Activated T-helper 1 cell treated with anti-CD3 and anti-CD28 coated beads, Interleukin-12 subunit alpha, Interleukin-12 subunit beta, Interleukin-2, Interleukin-4 antibody, amounts not matched to agents 30 ng/mL and 10 ng/mL and 1 ng/mL, durations not matched to agents 14 hours and 24 hours and 36 hours (primary cell): ENCODE data around the gene CYB5D1. TPM values are rescaled to one million over a fixed set of nuclear protein-coding genes. Genes with fewer than 3 reads are reported as not detected.

Experiments used
- DNase-seq: peaks from one replicate; pipeline ENCODE4 v3.0.0; 2021; ENCODE audit warnings: low spot score
- H3K27ac Mint-ChIP-seq: one replicate; pipeline ENCODE4 v1.8.0; 2021; ENCODE audit warnings: mild to moderate bottlenecking, mixed read lengths
- H3K27me3 Mint-ChIP-seq: one replicate; pipeline ENCODE4 v1.8.0; 2022; ENCODE audit warnings: mild to moderate bottlenecking, moderate library complexity, mixed read lengths; ENCODE audit not compliant: insufficient read depth
- H3K36me3 Mint-ChIP-seq: one replicate; pipeline ENCODE4 v1.8.0; 2021; ENCODE audit warnings: low read depth, mixed read lengths
- H3K4me1 Mint-ChIP-seq: one replicate; pipeline ENCODE4 v1.8.0; 2021; ENCODE audit warnings: low read depth, mixed read lengths
- H3K4me3 Mint-ChIP-seq: one replicate; pipeline ENCODE4 v1.8.0; 2021; ENCODE audit warnings: mild to moderate bottlenecking, moderate library complexity, mixed read lengths
- H3K9me3 Mint-ChIP-seq: one replicate; pipeline ENCODE4 v1.8.0; 2021; ENCODE audit warnings: mixed read lengths
- intact Hi-C: fragments of 100-400 bp; cut with micrococcal nuclease; formaldehyde crosslinking; loops from one replicate; pipeline ENCODE4 v1.15.1; 2024
- total RNA-seq: library from RNA; stranded (reverse); gene quantifications from 2 replicates; pipeline ENCODE4 v1.2.3, GENCODE V29; 2022

CYB5D1 gene
- total RNA-seq, 1 donor from 2014 or later: 11.8 TPM

GRCh38 chr17:7843536-7844291 lies 14.1 kb upstream of the CYB5D1 start:
- peak overlapping the region; percentile 89 for H3K4me3 Mint-ChIP-seq
- DNase-seq: peak; percentile 88
- peaks cover 45% of the 10 kb centered on the region for H3K4me1 Mint-ChIP-seq
- H3K9me3 Mint-ChIP-seq: no peaks in the 10 kb centered on the region
- peaks cover 20% of the 10 kb centered on the region for H3K36me3 Mint-ChIP-seq
- intact Hi-C loops: loop anchor here (1.0 to 5.0 kb wide), 14 partner anchors 8 to 536 kb away; partner anchors contain the start of genes CNTROB, EIF5A, HES7 and NAA38
- H3K27me3 Mint-ChIP-seq: no peaks in the 10 kb centered on the region
- peak overlapping the region; percentile 96 for H3K27ac Mint-ChIP-seq

GRCh38 chr17:7844292-7845154 lies 13.3 kb upstream of the CYB5D1 start:
- H3K27ac Mint-ChIP-seq: peak overlapping the region; percentile 96
- peaks cover 21% of the 10 kb centered on the region for H3K36me3 Mint-ChIP-seq
- H3K9me3 Mint-ChIP-seq: no peaks in the 10 kb centered on the region
- DNase-seq: peak; percentile 87
- H3K27me3 Mint-ChIP-seq: no peaks in the 10 kb centered on the region
- H3K4me1 Mint-ChIP-seq: peaks cover 37% of the 10 kb centered on the region
- H3K4me3 Mint-ChIP-seq: peak overlapping the region; percentile 89
- intact Hi-C loops: loop anchor here (1.0 to 5.0 kb wide), 7 partner anchors 9 to 537 kb away; partner anchors contain the start of genes EIF5A, HES7, NAA38 and TMEM256

GRCh38 chr17:7845359-7846062 lies 12.3 kb upstream of the CYB5D1 start:
- Mint-ChIP-seq H3K27me3 (no peaks in the 10 kb centered on the region), H3K4me1 (peaks cover 35% of the 10 kb centered on the region), H3K27ac (peak overlapping the region; percentile 59), H3K4me3 (peak overlapping the region; percentile 89), H3K9me3 (no peaks in the 10 kb centered on the region), H3K36me3 (peaks cover 29% of the 10 kb centered on the region)
- intact Hi-C loops: no loop called here
- no peak for DNase-seq

GRCh38 chr17:7846063-7846735 lies 11.6 kb upstream of the CYB5D1 start:
- no peak overlapping the region for H3K27ac Mint-ChIP-seq
- H3K9me3 Mint-ChIP-seq: no peaks in the 10 kb centered on the region
- peaks cover 33% of the 10 kb centered on the region for H3K4me1 Mint-ChIP-seq
- peak overlapping the region; percentile 89 for H3K4me3 Mint-ChIP-seq
- no peak for DNase-seq
- intact Hi-C loops: no loop called here
- H3K36me3 Mint-ChIP-seq: peaks cover 33% of the 10 kb centered on the region
- H3K27me3 Mint-ChIP-seq: no peaks in the 10 kb centered on the region

GRCh38 chr17:7846765-7847661 lies 10.8 kb upstream of the CYB5D1 start:
- DNase-seq: no peak
- Mint-ChIP-seq H3K36me3 (peaks cover 41% of the 10 kb centered on the region), H3K9me3 (no peaks in the 10 kb centered on the region), H3K27me3 (no peaks in the 10 kb centered on the region), H3K4me1 (peaks cover 31% of the 10 kb centered on the region), H3K4me3 (peak overlapping the region; percentile 89), H3K27ac (no peak overlapping the region)
- intact Hi-C loops: no loop called here

- no peaks in the 10 kb centered on the region for H3K9me3 Mint-ChIP-seq
- peaks cover 22% of the 10 kb centered on the region for H3K4me1 Mint-ChIP-seq
- no peak overlapping the region for H3K27ac Mint-ChIP-seq
- DNase-seq: no peak
- H3K27me3 Mint-ChIP-seq: no peaks in the 10 kb centered on the region
- intact Hi-C loops: no loop called here
- H3K4me3 Mint-ChIP-seq: peak overlapping the region; percentile 47
- H3K36me3 Mint-ChIP-seq: peaks cover 44% of the 10 kb centered on the region
These were observed 9.6 kb upstream of the CYB5D1 start for GRCh38 chr17:7848131-7848579.

- Mint-ChIP-seq H3K27me3 (no peaks in the 10 kb centered on the region), H3K36me3 (peaks cover 46% of the 10 kb centered on the region), H3K27ac (no peak overlapping the region), H3K9me3 (no peaks in the 10 kb centered on the region), H3K4me1 (peaks cover 20% of the 10 kb centered on the region), H3K4me3 (no peak overlapping the region)
- intact Hi-C loops: no loop called here
- DNase-seq: no peak
These were observed 9.1 kb upstream of the CYB5D1 start for GRCh38 chr17:7848739-7849129.

GRCh38 chr17:7849130-7849750 lies 8.6 kb upstream of the CYB5D1 start:
- Mint-ChIP-seq H3K27ac (no peak overlapping the region), H3K4me3 (peak overlapping the region; percentile 65), H3K36me3 (peaks cover 46% of the 10 kb centered on the region), H3K9me3 (no peaks in the 10 kb centered on the region), H3K4me1 (peaks cover 20% of the 10 kb centered on the region), H3K27me3 (no peaks in the 10 kb centered on the region)
- no peak for DNase-seq
- intact Hi-C loops: no loop called here

GRCh38 chr17:7849751-7850504 lies 7.9 kb upstream of the CYB5D1 start:
- intact Hi-C loops: loop anchor here (10.0 kb wide), 1 partner anchor 835 kb away; the partner anchor contains the start of gene RNASEK
- Mint-ChIP-seq H3K4me1 (peaks cover 20% of the 10 kb centered on the region), H3K27me3 (no peaks in the 10 kb centered on the region), H3K27ac (no peak overlapping the region), H3K4me3 (peak overlapping the region; percentile 65), H3K9me3 (no peaks in the 10 kb centered on the region), H3K36me3 (peaks cover 45% of the 10 kb centered on the region)
- DNase-seq: no peak

GRCh38 chr17:7850701-7851437 lies 6.9 kb upstream of the CYB5D1 start:
- no peak for DNase-seq
- Mint-ChIP-seq H3K4me1 (peaks cover 20% of the 10 kb centered on the region), H3K4me3 (peak overlapping the region; percentile 65), H3K9me3 (no peaks in the 10 kb centered on the region), H3K27me3 (no peaks in the 10 kb centered on the region), H3K36me3 (peaks cover 46% of the 10 kb centered on the region), H3K27ac (peak overlapping the region; percentile 23)
- intact Hi-C loops: loop anchor here (1.0 to 10.0 kb wide), 5 partner anchors 8 to 836 kb away; partner anchors contain the start of genes KDM6B and RNASEK
